Measurements from ENCODE around the gene TFE3. TPM values are rescaled to one million over a fixed set of nuclear protein-coding genes. Genes with fewer than 3 reads are reported as not detected.

TFE3 gene
- total RNA-seq, 1 donor from 2014 or later: 53.2 TPM

GRCh38 chrX:48999030-48999429 is 44.1 kb downstream of the TFE3 start:
- Mint-ChIP-seq H3K27me3 (ENCODE audit: low read depth) (no peaks in the 10 kb centered on the region), H3K27ac (no peak overlapping the region), H3K36me3 (peaks cover 23% of the 10 kb centered on the region), H3K9me3 (peaks cover 14% of the 10 kb centered on the region), H3K4me3 (no peak overlapping the region), H3K4me1 (peaks cover 14% of the 10 kb centered on the region)
- DNase-seq (ENCODE audit: low spot score in 2 of 2, unreplicated experiment in 2 of 2): no peak
- TF ChIP-seq CTCF (IDR thresholded peaks at IDR 0.05; ENCODE audit: unreplicated experiment): no peak

DNA sequence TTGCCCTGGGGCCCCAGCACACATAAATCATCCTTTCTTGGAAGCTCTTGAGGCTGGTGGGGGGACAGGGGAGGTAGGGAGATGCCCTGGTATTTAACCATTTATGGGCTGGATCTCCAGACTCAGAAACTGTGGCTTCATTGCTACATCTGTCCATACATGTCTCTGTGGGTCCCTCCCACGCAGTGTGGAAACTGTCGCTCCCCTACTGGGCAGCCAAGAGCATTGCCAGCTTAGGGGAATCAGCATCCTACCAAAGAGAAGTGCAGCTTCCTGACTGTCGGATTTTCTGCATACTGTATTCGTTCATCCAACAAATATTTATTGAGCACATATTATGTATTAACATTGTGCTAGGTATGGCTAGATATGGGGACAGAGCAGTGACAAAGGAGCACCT is 44.8 kb downstream of the TFE3 start:
- H3K4me1 Mint-ChIP-seq: peaks cover 11% of the 10 kb centered on the region
- TF ChIP-seq CTCF (IDR thresholded peaks at IDR 0.05; ENCODE audit: unreplicated experiment): no peak
- no peak overlapping the region for H3K4me3 Mint-ChIP-seq
- peaks cover 17% of the 10 kb centered on the region for H3K9me3 Mint-ChIP-seq
- H3K27me3 Mint-ChIP-seq (ENCODE audit: low read depth): no peaks in the 10 kb centered on the region
- peaks cover 27% of the 10 kb centered on the region for H3K36me3 Mint-ChIP-seq
- H3K27ac Mint-ChIP-seq: no peak overlapping the region
- no peak for DNase-seq (ENCODE audit: low spot score in 2 of 2, unreplicated experiment in 2 of 2)

GRCh38 chrX:48997865-48998264 is 45.3 kb downstream of the TFE3 start:
- DNase-seq (ENCODE audit: low spot score in 2 of 2, unreplicated experiment in 2 of 2): no peak
- peaks cover 18% of the 10 kb centered on the region for H3K9me3 Mint-ChIP-seq
- no peak for TF ChIP-seq CTCF (IDR thresholded peaks at IDR 0.05; ENCODE audit: unreplicated experiment)
- H3K4me3 Mint-ChIP-seq: no peak overlapping the region
- H3K4me1 Mint-ChIP-seq: peaks cover 11% of the 10 kb centered on the region
- no peak overlapping the region for H3K27ac Mint-ChIP-seq
- H3K27me3 Mint-ChIP-seq (ENCODE audit: low read depth): no peaks in the 10 kb centered on the region
- H3K36me3 Mint-ChIP-seq: peaks cover 30% of the 10 kb centered on the region

GRCh38 chrX:48997455-48997854 is 45.7 kb downstream of the TFE3 start:
- DNase-seq (ENCODE audit: low spot score in 2 of 2, unreplicated experiment in 2 of 2): no peak
- H3K9me3 Mint-ChIP-seq: peaks cover 18% of the 10 kb centered on the region
- H3K4me1 Mint-ChIP-seq: peaks cover 11% of the 10 kb centered on the region
- H3K27ac Mint-ChIP-seq: no peak overlapping the region
- H3K4me3 Mint-ChIP-seq: no peak overlapping the region
- peaks cover 32% of the 10 kb centered on the region for H3K36me3 Mint-ChIP-seq
- TF ChIP-seq CTCF (IDR thresholded peaks at IDR 0.05; ENCODE audit: unreplicated experiment): no peak
- no peaks in the 10 kb centered on the region for H3K27me3 Mint-ChIP-seq (ENCODE audit: low read depth)

- H3K27me3 Mint-ChIP-seq (ENCODE audit: low read depth): no peaks in the 10 kb centered on the region
- DNase-seq (ENCODE audit: low spot score in 2 of 2, unreplicated experiment in 2 of 2): no peak
- no peak overlapping the region for H3K4me3 Mint-ChIP-seq
- H3K9me3 Mint-ChIP-seq: peaks cover 18% of the 10 kb centered on the region
- no peak for TF ChIP-seq CTCF (IDR thresholded peaks at IDR 0.05; ENCODE audit: unreplicated experiment)
- H3K4me1 Mint-ChIP-seq: peaks cover 11% of the 10 kb centered on the region
- no peak overlapping the region for H3K27ac Mint-ChIP-seq
- H3K36me3 Mint-ChIP-seq: peaks cover 35% of the 10 kb centered on the region
Observed at GRCh38 chrX:48996969-48997368, 46.2 kb downstream of the TFE3 start.

DNA sequence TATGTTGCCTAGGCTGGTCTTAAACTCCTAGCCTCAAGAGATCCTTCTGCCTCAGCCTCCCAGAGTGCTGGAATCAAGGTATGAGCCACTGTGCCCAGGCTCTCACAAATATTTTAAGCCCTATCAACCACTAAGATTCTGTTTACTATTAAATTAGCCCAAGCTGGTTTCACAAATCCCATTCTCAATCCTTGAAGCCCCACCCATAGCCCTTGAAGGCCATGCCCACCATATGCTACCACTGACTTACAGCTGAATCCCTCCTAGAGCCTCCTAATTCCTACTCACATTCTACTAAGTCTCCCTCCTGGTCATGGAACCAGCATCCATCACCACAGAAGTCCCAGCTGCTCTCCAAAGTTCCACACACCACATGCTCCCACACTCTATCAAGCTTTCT is 50.8 kb downstream of the TFE3 start:
- Mint-ChIP-seq H3K9me3 (peaks cover 16% of the 10 kb centered on the region), H3K27me3 (ENCODE audit: low read depth) (no peaks in the 10 kb centered on the region), H3K27ac (no peak overlapping the region), H3K4me3 (no peak overlapping the region), H3K36me3 (peaks cover 36% of the 10 kb centered on the region), H3K4me1 (no peaks in the 10 kb centered on the region)
- no peak for TF ChIP-seq CTCF (IDR thresholded peaks at IDR 0.05; ENCODE audit: unreplicated experiment)
- DNase-seq (ENCODE audit: low spot score in 2 of 2, unreplicated experiment in 2 of 2): no peak
